Stimulated activated naive CD8-positive, alpha-beta T cell treated with anti-CD3 and anti-CD28 coated beads, Interleukin-15, amount 100 ng/mL, for 72 hours (primary cell): ENCODE results near the gene FKBP1B.
"Not testable (repeated sequence)": the region's sequence is repeated elsewhere in the genome, so short reads cannot be mapped to it uniquely, and the experiment has no call there.

Source experiments
- ATAC-seq: fragments of 150-1000 bp; cut with Tn5 transposase; 2 replicates; pipeline ENCODE4 v1.10.0; 2021; ENCODE audit warnings: mild to moderate bottlenecking, moderate library complexity
- DNase-seq, 2 donors: peaks; one replicate each; pipeline ENCODE4 v3.0.0; 2021 to 2022
- H3K27ac Mint-ChIP-seq, 2 donors: one replicate each; pipeline ENCODE4 v1.8.0; 2022; ENCODE audit warnings: mild to moderate bottlenecking in 2 of 2, mixed read lengths in 2 of 2, moderate library complexity in 2 of 2
- H3K27me3 Mint-ChIP-seq: one replicate; pipeline ENCODE4 v1.8.0; 2022; ENCODE audit warnings: mixed read lengths
- H3K4me1 Mint-ChIP-seq: one replicate; pipeline ENCODE4 v1.8.0; 2022; ENCODE audit warnings: mild to moderate bottlenecking, mixed read lengths
- H3K4me3 Mint-ChIP-seq, 2 donors: one replicate each; pipeline ENCODE4 v1.8.0; 2022; ENCODE audit warnings: mild to moderate bottlenecking in 2 of 2, mixed read lengths in 2 of 2, moderate library complexity in 1 of 2
- H3K9me3 Mint-ChIP-seq, 2 donors: one replicate each; pipeline ENCODE4 v1.8.0; 2022; ENCODE audit warnings: mixed read lengths in 2 of 2

Gene FKBP1B

GRCh38 chr2:24049485-24050021 is at the start of gene FKBP1B:
Gene FKBP1B (plus strand): TSS chr2:24049741. CDS start chr2:24049850, 109 bp downstream.
- ATAC-seq (peak; percentile 24), DNase-seq (peak; percentile 54 to 56)
- Mint-ChIP-seq H3K27me3 (peaks cover 10% of the 10 kb centered on the region), H3K4me1 (peaks cover 31% of the 10 kb centered on the region), H3K9me3 (no peaks in the 10 kb centered on the region), H3K27ac (no peak within 1 kb of the TSS), H3K4me3 (no peak within 1 kb of the TSS)

GRCh38 chr2:24007693-24008092 is 41.8 kb upstream of the FKBP1B start:
- no peak for ATAC-seq
- Mint-ChIP-seq H3K4me1 (peaks cover 6% of the 10 kb centered on the region), H3K9me3 (no peaks in the 10 kb centered on the region)

DNA sequence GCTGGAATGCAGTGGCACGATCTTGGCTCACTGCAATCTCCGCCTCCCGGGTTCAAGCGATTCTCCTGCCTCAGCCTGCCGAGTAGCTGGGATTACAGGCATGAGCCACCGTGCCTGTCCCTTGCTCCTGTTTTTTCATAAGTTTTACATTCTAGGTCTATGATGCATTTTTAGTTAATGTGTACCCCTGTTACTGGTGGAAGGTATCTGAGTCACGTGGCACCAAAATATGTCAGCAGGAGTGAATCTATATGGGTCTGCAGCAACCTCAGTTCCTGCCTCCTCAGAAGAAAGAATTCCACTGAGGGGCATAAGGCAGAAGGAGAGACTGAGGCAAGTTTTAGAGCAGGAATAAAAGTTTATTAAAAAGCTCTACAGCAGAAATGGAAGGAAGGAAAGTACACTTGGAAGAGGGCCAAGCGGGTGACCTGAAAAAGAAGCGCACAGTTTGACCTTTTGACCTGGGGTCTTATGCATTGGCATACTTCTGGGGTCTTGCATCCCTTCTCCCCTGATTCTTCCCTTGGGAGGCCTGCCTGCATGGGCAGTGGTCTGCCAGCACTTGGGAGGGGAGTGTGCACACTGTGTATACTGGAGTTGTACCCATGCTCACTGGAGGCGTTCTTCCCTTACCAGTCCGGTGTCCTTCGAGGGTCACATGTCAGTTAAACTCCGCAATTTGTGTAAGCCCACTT is 40.7 kb upstream of the FKBP1B start:
- peaks cover 6% of the 10 kb centered on the region for H3K4me1 Mint-ChIP-seq
- ATAC-seq, result no peak

More at GRCh38 chr2:24007693-24008092, 41.8 kb upstream of the FKBP1B start:
- Mint-ChIP-seq H3K27me3 (peaks cover 46% of the 10 kb centered on the region), H3K27ac (no peak overlapping the region), H3K4me3 (no peak overlapping the region)
- DNase-seq, result no peak

GRCh38 chr2:24009367-24009679 is 40.2 kb upstream of the FKBP1B start:
- no peaks in the 10 kb centered on the region for H3K9me3 Mint-ChIP-seq
- DNase-seq (no peak), ATAC-seq (no peak)
- H3K27ac Mint-ChIP-seq, result no peak overlapping the region
- H3K27me3 Mint-ChIP-seq, result peaks cover 54% of the 10 kb centered on the region
- peaks cover 6% of the 10 kb centered on the region for H3K4me1 Mint-ChIP-seq
- H3K4me3 Mint-ChIP-seq, result peak overlapping the region in 1 of 2 donors; percentile 8

More for the DNA sequence above, 40.7 kb upstream of the FKBP1B start:
- Mint-ChIP-seq H3K4me3 (peak overlapping the region in 1 of 2 donors; percentile 8), H3K27me3 (peaks cover 54% of the 10 kb centered on the region), H3K9me3 (no peaks in the 10 kb centered on the region), H3K27ac (no peak overlapping the region)
- no peak for DNase-seq

- peaks cover 54% of the 10 kb centered on the region for H3K27me3 Mint-ChIP-seq
- peak within 1 kb of the TSS; percentile 19 to 46 for H3K4me3 Mint-ChIP-seq
- ATAC-seq, result peak; percentile 61
- no peak for DNase-seq
- H3K4me1 Mint-ChIP-seq, result peaks cover 6% of the 10 kb centered on the region
- H3K9me3 Mint-ChIP-seq, result no peaks in the 10 kb centered on the region
- H3K27ac Mint-ChIP-seq, result no peak within 1 kb of the TSS
These were observed 39.7 kb upstream of the FKBP1B start, which contains the start of gene MFSD2B for GRCh38 chr2:24009680-24010476. Gene MFSD2B (plus strand): TSS chr2:24010085. CDS start chr2:24010097, 12 bp downstream.

- Mint-ChIP-seq H3K4me3 (peak overlapping the region in 1 of 2 donors; percentile 24), H3K4me1 (peaks cover 6% of the 10 kb centered on the region), H3K27ac (no peak overlapping the region), H3K27me3 (peaks cover 54% of the 10 kb centered on the region), H3K9me3 (no peaks in the 10 kb centered on the region)
- DNase-seq (no peak), ATAC-seq (peak; percentile 40)
These were observed 38.9 kb upstream of the FKBP1B start for GRCh38 chr2:24010477-24011249.

GRCh38 chr2:24011250-24012104 is 38.1 kb upstream of the FKBP1B start:
- peaks cover 6% of the 10 kb centered on the region for H3K4me1 Mint-ChIP-seq
- no peak for ATAC-seq
- no peaks in the 10 kb centered on the region for H3K9me3 Mint-ChIP-seq
- H3K4me3 Mint-ChIP-seq, result no peak overlapping the region
- H3K27ac Mint-ChIP-seq, result no peak overlapping the region
- no peak for DNase-seq
- peaks cover 54% of the 10 kb centered on the region for H3K27me3 Mint-ChIP-seq

GRCh38 chr2:24012521-24013188 is 36.9 kb upstream of the FKBP1B start:
- H3K4me1 Mint-ChIP-seq, result peaks cover 6% of the 10 kb centered on the region
- DNase-seq (no peak), ATAC-seq (no peak)
- peaks cover 54% of the 10 kb centered on the region for H3K27me3 Mint-ChIP-seq
- no peaks in the 10 kb centered on the region for H3K9me3 Mint-ChIP-seq
- H3K4me3 Mint-ChIP-seq, result no peak overlapping the region
- no peak overlapping the region for H3K27ac Mint-ChIP-seq

- DNase-seq, H3K9me3 Mint-ChIP-seq, H3K27ac Mint-ChIP-seq, ATAC-seq, H3K4me1 Mint-ChIP-seq, H3K4me3 Mint-ChIP-seq: not testable (repeated sequence)
- H3K27me3 Mint-ChIP-seq, result peaks cover 36% of the 10 kb centered on the region
These were observed 34.6 kb upstream of the FKBP1B start for GRCh38 chr2:24014902-24015301.

- Mint-ChIP-seq H3K27ac (no peak overlapping the region), H3K4me1 (peaks cover 4% of the 10 kb centered on the region), H3K27me3 (peaks cover 27% of the 10 kb centered on the region), H3K9me3 (no peaks in the 10 kb centered on the region), H3K4me3 (no peak overlapping the region)
- DNase-seq (no peak), ATAC-seq (no peak)
These were observed 33.8 kb upstream of the FKBP1B start for GRCh38 chr2:24015562-24016375.

DNA sequence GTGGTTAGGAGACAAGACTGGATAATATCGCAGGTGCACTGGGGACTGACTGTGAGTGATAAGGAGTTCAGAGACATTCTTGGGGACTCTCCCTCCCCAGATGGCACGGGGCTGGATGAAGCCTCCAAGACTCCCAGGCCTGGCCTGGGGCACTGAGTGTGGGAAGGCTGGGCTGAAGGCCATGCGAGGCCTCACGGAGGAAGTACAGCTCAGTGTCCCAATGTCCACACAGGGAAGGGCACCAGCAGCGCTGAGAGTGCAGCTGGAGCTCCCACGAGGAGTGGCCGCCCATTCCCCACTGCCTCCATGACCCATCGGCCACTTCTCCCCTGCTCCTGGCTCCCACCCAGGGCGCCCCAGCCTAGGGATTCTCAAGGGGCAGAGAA is 33.2 kb upstream of the FKBP1B start:
- Mint-ChIP-seq H3K27ac (no peak overlapping the region), H3K4me1 (no peaks in the 10 kb centered on the region), H3K27me3 (peaks cover 21% of the 10 kb centered on the region), H3K9me3 (no peaks in the 10 kb centered on the region), H3K4me3 (no peak overlapping the region)
- DNase-seq, result no peak
- peak; percentile 3 for ATAC-seq

DNA sequence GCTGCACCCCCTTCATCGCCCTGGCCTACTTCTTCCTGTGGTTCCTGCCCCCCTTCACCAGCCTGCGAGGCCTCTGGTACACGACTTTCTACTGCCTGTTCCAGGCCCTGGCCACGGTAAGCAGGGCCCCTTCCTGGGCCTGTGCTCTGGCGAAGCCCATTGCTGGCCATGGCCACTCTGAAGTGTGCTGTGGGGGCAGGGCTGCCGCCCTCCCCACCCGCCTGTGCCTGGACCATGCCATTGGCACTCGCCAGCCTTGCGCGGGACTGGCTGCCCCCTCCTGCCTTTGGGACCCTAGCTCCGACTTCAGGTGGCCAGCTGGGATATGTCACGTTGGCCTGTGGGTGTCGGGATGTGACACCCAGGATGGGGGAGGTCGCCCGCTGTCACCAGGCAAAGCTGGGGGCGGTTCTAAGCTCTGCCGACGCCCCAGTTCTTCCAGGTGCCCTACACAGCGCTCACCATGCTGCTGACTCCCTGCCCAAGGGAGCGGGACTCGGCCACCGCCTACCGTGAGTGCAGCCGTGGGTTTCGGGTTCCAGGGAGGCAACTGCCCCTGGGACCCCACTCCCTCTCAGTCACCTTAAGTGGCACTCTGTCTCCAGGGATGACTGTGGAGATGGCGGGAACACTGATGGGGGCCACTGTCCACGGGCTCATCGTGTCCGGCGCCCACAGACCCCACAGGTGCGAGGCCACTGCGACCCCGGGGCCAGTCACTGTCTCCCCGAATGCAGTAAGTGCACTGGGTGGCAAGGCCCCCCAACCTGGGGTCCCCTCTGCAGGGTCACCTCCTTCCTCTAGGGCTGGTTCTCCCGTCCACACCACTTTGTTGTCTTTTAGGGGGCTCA is 32.5 kb upstream of the FKBP1B start:
- Mint-ChIP-seq H3K9me3 (no peaks in the 10 kb centered on the region), H3K4me1 (no peaks in the 10 kb centered on the region), H3K27ac (peak overlapping the region in 1 of 2 donors; percentile 54), H3K27me3 (peaks cover 14% of the 10 kb centered on the region), H3K4me3 (no peak overlapping the region)
- DNase-seq (no peak), ATAC-seq (no peak)

DNA sequence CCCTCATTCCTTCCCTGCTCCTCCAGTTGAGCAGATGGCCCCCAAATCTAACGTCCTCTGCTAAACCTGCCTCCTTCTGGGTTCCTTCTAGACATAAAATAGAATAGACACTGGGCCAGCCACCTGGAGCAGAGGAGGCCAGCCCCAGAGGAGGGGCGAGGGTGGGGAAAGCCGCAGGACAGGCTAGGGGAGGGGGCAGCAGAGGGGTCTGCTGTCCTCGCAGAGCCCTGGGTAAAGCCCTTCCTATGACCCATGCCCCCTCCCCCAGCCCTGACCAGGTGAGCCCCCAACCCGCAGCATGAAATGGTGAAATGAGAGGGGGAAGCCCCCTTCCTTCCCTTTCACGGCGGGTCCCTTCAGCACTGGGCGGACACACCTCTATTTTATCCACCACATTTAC is 31.8 kb upstream of the FKBP1B start:
- Mint-ChIP-seq H3K27ac (no peak overlapping the region), H3K9me3 (no peaks in the 10 kb centered on the region), H3K27me3 (peaks cover 8% of the 10 kb centered on the region), H3K4me3 (no peak overlapping the region), H3K4me1 (no peaks in the 10 kb centered on the region)
- ATAC-seq (no peak), DNase-seq (no peak)
